Measurements from ENCODE around the gene GALNTL6. TPM values are rescaled to one million over a fixed set of nuclear protein-coding genes. Genes with fewer than 3 reads are reported as not detected.

Gene GALNTL6
- polyA plus RNA-seq, 1 experiment = not detected

DNA sequence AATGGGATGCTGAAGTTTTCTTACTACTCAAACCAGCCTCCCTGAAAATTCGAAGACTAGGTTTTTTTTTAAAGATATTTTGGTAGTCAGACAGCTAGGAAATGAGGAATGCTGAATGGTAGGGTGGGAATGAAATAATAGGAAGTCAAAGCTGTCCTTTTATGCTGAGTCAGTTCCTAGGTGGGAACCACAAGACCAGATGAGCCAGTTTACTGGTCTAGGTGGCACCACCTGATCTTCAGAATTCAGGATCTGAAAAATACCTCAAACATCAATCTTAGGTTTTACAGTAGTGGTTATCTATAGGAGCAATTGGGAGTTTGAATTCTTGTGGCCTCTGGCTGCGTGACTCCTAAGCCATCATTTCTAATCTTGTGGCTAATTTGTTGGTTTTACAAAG, 1172.3 kb downstream of the GALNTL6 start:
- TF ChIP-seq CTCF (IDR thresholded peaks at IDR 0.05; ENCODE audit: low read depth, low read length) = no peak
- ChIA-PET POLR2A (no interaction called here), CTCF (no interaction called here)
- no peak for DNase-seq (ENCODE audit: low read depth, low spot score)
- no peak overlapping the region for H3K4me3 ChIP-seq (ENCODE audit: low read depth, low read length)
- no peak overlapping the region for H3K27ac ChIP-seq (ENCODE audit: low read depth, low read length)
- H3K9me3 ChIP-seq (ENCODE audit: control insufficient read depth, insufficient read depth, low read length) = peaks cover 9% of the 10 kb centered on the region; the same call in 1 of the 2 replicates
- no peaks in the 10 kb centered on the region for H3K27me3 ChIP-seq (ENCODE audit: control insufficient read depth, insufficient read depth, low read length)

- no peaks in the 10 kb centered on the region for H3K27me3 ChIP-seq (ENCODE audit: control insufficient read depth, insufficient read depth, low read length)
- TF ChIP-seq CTCF (IDR thresholded peaks at IDR 0.05; ENCODE audit: low read depth, low read length) = no peak
- CTCF ChIA-PET = interaction anchor here (0.6 kb wide), 1 partner anchor 28 kb away, joined by 3 read pairs; no protein-coding TSS in a partner anchor
- no peak for DNase-seq (ENCODE audit: low read depth, low spot score)
- no peak overlapping the region for H3K27ac ChIP-seq (ENCODE audit: low read depth, low read length)
- peaks cover 9% of the 10 kb centered on the region; the same call in 1 of the 2 replicates for H3K9me3 ChIP-seq (ENCODE audit: control insufficient read depth, insufficient read depth, low read length)
- no peak overlapping the region for H3K4me3 ChIP-seq (ENCODE audit: low read depth, low read length)
- POLR2A ChIA-PET = no interaction called here
Observed at GRCh38 chr4:172986114-172986513, 1172.9 kb downstream of the GALNTL6 start.

DNA sequence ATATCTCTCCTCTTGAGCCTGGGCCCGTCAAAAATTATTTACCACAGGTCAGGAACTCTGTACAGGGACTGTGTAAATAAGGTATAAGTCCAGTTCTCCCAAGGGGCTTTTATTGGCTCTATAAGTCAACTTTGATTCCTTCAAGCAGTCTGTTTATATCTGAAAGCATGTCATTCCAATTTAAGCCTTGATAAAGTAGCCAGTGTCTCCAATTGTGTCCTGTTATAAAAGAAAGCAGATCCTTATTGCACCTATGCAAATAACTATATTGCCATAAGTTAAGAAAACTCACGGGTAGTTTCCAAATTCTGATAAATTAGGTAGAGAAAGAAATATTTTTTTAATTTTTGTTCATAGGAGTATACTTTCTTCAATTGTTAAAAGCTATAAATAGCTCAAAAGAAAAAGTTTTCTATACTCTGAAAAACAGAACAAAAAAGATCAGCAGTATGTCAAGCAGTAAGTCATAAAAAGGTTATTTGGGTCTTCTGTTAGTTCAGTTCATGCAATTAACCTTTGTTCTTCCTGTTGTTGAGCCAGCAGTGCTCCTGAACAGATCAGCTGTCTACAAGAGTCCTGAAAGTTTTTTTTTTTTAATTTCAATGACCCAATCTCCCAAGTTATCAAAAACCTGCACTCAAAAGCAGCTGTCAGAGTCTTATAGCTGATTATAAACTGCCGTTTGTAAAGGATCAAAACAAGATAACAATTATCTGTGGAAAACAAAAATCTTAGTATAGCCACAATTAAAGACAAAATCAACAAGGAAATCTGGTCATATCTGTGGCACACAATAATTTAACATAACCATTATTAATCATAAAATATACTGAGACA, 1177.0 kb downstream of the GALNTL6 start:
- Histone ChIP-seq H3K27ac (ENCODE audit: low read depth, low read length) (no peak overlapping the region), H3K27me3 (ENCODE audit: control insufficient read depth, insufficient read depth, low read length) (no peaks in the 10 kb centered on the region), H3K4me3 (ENCODE audit: low read depth, low read length) (no peak overlapping the region), H3K9me3 (ENCODE audit: control insufficient read depth, insufficient read depth, low read length) (peaks cover 6% of the 10 kb centered on the region; the same call in 1 of the 2 replicates)
- POLR2A ChIA-PET = no interaction called here
- CTCF ChIA-PET = interaction anchor here (1.0 to 2.3 kb wide), 2 partner anchors 23 to 311 kb away, joined by 3 to 14 read pairs; no protein-coding TSS in a partner anchor
- no peak for TF ChIP-seq CTCF (IDR thresholded peaks at IDR 0.05; ENCODE audit: low read depth, low read length)
- no peak for DNase-seq (ENCODE audit: low read depth, low spot score)

DNA sequence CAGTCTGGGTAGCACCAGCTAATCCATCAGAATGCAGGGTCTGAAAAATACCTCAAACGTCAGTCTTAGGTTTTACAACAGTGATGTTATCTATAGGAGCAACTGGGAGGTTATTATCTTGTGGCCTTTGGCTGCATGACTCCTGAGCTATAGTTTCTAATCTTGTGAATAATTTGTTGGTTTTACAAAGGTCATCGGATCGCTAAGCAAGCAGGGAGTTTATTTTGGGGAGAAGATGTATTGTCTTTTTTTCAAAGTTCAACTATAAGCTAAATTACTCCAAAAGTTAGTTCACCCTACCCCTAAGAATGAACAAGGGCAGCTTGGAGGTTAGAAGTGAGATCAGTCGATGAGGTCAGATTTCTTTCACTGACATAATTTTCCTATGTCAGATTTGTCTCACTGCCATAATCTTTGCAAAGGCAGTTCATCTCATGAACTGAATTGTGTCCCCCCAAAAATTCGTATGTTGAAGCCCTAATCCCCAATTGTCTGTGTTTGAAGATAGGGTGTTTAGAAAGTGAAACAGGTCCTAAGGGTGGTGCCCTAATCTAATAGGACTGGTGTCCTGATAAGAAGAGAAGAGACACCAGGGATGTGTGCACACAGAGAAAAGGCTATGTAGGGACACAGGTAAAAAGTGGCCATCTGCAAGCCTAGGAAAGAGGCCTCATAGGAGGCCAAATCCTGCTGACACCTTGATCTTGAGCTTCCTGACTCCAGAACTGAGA, 1179.6 kb downstream of the GALNTL6 start:
- CTCF ChIA-PET = interaction anchor here (0.7 to 2.3 kb wide), 3 partner anchors 20 to 308 kb away, joined by 5 to 14 read pairs (median 6); no protein-coding TSS in a partner anchor

More for the DNA sequence above, 1179.6 kb downstream of the GALNTL6 start:
- Histone ChIP-seq H3K27me3 (ENCODE audit: control insufficient read depth, insufficient read depth, low read length) (no peaks in the 10 kb centered on the region), H3K9me3 (ENCODE audit: control insufficient read depth, insufficient read depth, low read length) (peaks cover 6% of the 10 kb centered on the region; the same call in 1 of the 2 replicates), H3K27ac (ENCODE audit: low read depth, low read length) (no peak overlapping the region), H3K4me3 (ENCODE audit: low read depth, low read length) (no peak overlapping the region)
- no peak for DNase-seq (ENCODE audit: low read depth, low spot score)
- POLR2A ChIA-PET = no interaction called here
- TF ChIP-seq CTCF (IDR thresholded peaks at IDR 0.05; ENCODE audit: low read depth, low read length) = no peak
